Right atrium auricular region (tissue), 2 donors: ENCODE measurements around the gene TAS2R31. TPM values are rescaled to one million over a fixed set of nuclear protein-coding genes. Genes with fewer than 3 reads are reported as not detected.
"Not testable (repeated sequence)": the region's sequence is repeated elsewhere in the genome, so short reads cannot be mapped to it uniquely, and the experiment has no call there.

ENCODE experiments used
- DNase-seq: peaks from one replicate; pipeline ENCODE4 v3.0.0-alpha.2; 2019; ENCODE audit warnings: low spot score
- H3K27ac ChIP-seq, 2 donors: fragments of 200-600 bp; sonication (generic); 1 replicate in 1 of 2; 2 replicates in 1 of 2; pipeline ENCODE4 v1.5.1; 2016 to 2019
- H3K27me3 ChIP-seq, 2 donors: fragments of 200-600 bp; sonication (generic); one replicate each; pipeline versions ENCODE4 v1.5.1 to v1.6.0; 2017 to 2019
- H3K36me3 ChIP-seq: fragments of 200-600 bp; sonication (generic); one replicate; pipeline ENCODE4 v1.5.1; 2016
- H3K4me1 ChIP-seq, 2 donors: fragments of 200-600 bp; sonication (generic); one replicate each; pipeline versions ENCODE4 v1.5.1 to v1.6.0; 2017 to 2019
- H3K4me3 ChIP-seq, 2 donors: fragments of 200-600 bp; sonication (generic); 1 replicate in 1 of 2; 2 replicates in 1 of 2; pipeline ENCODE4 v1.5.1; 2017 to 2019; ENCODE audit warnings: mild to moderate bottlenecking in 1 of 2, moderate library complexity in 1 of 2
- H3K9me3 ChIP-seq, 2 donors: fragments of 200-600 bp; sonication (generic); one replicate each; pipeline ENCODE4 v1.5.1; 2019
- total RNA-seq, 2 donors: library from RNA; depleted of rRNA; stranded (reverse); fragments of >200 nt; gene quantifications; one replicate each; pipeline ENCODE4 v1.1.0, GENCODE V29; 2016
- TF ChIP-seq, protein P1 (sequence below), 2 donors: fragments of 200-600 bp; sonication (generic); IDR thresholded peaks; one replicate each; pipeline ENCODE4 v1.5.1; 2019; ENCODE audit warnings: antibody characterized with exemption in 2 of 2

Gene TAS2R31
- total RNA-seq, 2 donors from 2014 or later, result 0.59 TPM; not detected in 1

DNA sequence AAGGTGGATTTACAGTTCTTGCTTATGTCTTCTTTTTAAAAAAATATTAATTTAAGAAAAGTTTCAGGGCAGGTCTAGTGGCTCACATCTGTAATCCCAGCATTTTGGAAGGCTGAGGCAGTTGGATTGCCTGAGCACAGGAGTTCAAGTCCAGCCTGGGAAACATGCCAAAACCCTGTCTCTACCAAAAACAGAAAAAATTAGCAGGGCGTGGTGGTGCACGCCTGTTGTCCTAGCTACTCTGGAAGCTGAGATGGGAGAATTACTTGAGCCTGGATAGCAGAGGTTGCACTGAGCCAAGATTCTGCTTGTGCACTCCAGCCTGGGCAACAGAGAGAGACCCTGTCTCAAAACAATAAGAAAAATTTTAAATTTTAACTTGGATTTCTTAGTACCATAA, 36.3 kb upstream of the TAS2R31 start:
- H3K4me1 ChIP-seq, result peaks cover 0 to 13% of the 10 kb centered on the region in 2 donors
- no peak for DNase-seq
- H3K27me3 ChIP-seq, result no peaks in the 10 kb centered on the region
- no peaks in the 10 kb centered on the region for H3K36me3 ChIP-seq
- no peaks in the 10 kb centered on the region for H3K9me3 ChIP-seq
- H3K27ac ChIP-seq, result no peak overlapping the region
- no peak overlapping the region for H3K4me3 ChIP-seq
- TF ChIP-seq, protein P1, sequence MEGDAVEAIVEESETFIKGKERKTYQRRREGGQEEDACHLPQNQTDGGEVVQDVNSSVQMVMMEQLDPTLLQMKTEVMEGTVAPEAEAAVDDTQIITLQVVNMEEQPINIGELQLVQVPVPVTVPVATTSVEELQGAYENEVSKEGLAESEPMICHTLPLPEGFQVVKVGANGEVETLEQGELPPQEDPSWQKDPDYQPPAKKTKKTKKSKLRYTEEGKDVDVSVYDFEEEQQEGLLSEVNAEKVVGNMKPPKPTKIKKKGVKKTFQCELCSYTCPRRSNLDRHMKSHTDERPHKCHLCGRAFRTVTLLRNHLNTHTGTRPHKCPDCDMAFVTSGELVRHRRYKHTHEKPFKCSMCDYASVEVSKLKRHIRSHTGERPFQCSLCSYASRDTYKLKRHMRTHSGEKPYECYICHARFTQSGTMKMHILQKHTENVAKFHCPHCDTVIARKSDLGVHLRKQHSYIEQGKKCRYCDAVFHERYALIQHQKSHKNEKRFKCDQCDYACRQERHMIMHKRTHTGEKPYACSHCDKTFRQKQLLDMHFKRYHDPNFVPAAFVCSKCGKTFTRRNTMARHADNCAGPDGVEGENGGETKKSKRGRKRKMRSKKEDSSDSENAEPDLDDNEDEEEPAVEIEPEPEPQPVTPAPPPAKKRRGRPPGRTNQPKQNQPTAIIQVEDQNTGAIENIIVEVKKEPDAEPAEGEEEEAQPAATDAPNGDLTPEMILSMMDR (IDR thresholded peaks at IDR 0.05), result no peak

GRCh38 chr12:11062194-11062593, 31.0 kb upstream of the TAS2R31 start, which contains the start of gene TAS2R46:
Gene TAS2R46, minus strand, starts transcription at chr12:11062294. Its CDS starts 0 bp downstream, at chr12:11062294.
- H3K9me3 ChIP-seq, H3K4me1 ChIP-seq, H3K27me3 ChIP-seq, H3K27ac ChIP-seq, H3K36me3 ChIP-seq, H3K4me3 ChIP-seq, DNase-seq: not testable (repeated sequence)

DNA sequence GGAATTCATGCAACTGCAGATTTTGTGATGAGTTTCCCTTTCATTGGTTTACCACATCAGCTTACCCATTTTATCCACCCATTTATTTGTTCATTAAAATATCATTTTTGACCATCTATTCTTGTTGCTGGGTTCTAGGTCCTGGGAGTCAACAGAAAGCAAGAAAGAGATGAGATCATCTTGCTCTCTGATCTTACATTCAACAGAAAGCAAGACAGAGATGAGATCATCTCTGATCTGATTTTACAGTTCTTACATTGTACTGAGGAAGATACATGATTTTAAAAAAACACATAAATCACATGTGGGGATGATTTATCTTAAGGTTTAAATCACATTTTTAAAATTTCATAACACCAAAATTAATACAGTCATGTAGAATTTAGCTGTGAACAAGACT, 28.6 kb upstream of the TAS2R31 start:
- DNase-seq, result no peak
- no peak overlapping the region for H3K27ac ChIP-seq
- H3K9me3 ChIP-seq, result no peaks in the 10 kb centered on the region
- H3K4me3 ChIP-seq, result no peak overlapping the region
- TF ChIP-seq, protein P1 (IDR thresholded peaks at IDR 0.05), result no peak
- no peaks in the 10 kb centered on the region for H3K36me3 ChIP-seq
- H3K27me3 ChIP-seq, result no peaks in the 10 kb centered on the region
- no peaks in the 10 kb centered on the region for H3K4me1 ChIP-seq

DNA sequence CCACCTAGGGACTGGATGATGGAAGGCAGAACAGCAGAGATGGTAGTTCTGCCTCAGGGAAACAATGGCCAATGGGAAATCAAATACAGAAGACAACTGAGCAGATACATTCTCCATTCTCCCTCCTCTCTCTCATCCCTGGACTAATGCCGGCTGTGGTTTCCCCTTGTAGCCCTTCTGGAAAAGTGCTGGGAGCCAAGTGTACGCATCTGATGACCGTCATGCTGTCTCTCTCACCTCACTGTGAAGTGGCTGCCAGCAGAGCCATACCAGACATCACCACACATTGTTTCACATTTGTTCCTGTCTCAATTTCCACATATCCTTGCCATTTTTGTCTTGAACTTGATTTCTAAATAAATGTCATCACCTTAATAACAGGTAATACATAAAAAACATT, 27.8 kb upstream of the TAS2R31 start:
- H3K27me3 ChIP-seq, result no peaks in the 10 kb centered on the region
- DNase-seq, result no peak
- no peaks in the 10 kb centered on the region for H3K9me3 ChIP-seq
- H3K36me3 ChIP-seq, result no peaks in the 10 kb centered on the region
- no peak overlapping the region for H3K27ac ChIP-seq
- H3K4me1 ChIP-seq, result no peaks in the 10 kb centered on the region
- H3K4me3 ChIP-seq, result no peak overlapping the region
- TF ChIP-seq, protein P1 (IDR thresholded peaks at IDR 0.05), result no peak

GRCh38 chr12:11055306-11055705, 24.1 kb upstream of the TAS2R31 start:
- H3K9me3 ChIP-seq, result no peaks in the 10 kb centered on the region

GRCh38 chr12:11049806-11050531, 18.8 kb upstream of the TAS2R31 start:
- H3K27me3 ChIP-seq, H3K27ac ChIP-seq, H3K4me1 ChIP-seq, H3K36me3 ChIP-seq, H3K9me3 ChIP-seq, DNase-seq, H3K4me3 ChIP-seq: not testable (repeated sequence)

More at GRCh38 chr12:11055306-11055705, 24.1 kb upstream of the TAS2R31 start:
- TF ChIP-seq, protein P1 (IDR thresholded peaks at IDR 0.05), result no peak
- Histone ChIP-seq H3K36me3 (no peaks in the 10 kb centered on the region), H3K27ac (no peak overlapping the region), H3K27me3 (no peaks in the 10 kb centered on the region), H3K4me3 (no peak overlapping the region), H3K4me1 (no peaks in the 10 kb centered on the region)
- DNase-seq, result no peak

DNA sequence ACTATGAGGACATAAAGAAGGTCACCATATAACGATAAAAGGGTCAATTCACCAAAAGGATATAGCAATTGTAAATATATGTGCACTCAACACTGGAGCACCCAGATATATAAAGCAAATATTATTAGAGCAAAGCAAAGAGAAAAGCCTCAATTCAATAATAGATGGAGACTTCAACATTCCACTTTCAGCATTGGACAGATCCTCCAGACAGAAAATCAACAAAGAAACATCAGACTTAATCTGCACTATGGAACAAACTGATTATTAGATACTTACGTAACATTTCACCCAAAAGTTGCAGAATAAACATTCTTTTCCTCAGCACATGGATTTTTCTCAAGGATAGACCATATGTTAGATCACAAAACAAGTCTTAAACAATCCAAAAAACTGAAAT, 10.2 kb upstream of the TAS2R31 start:
- H3K4me1 ChIP-seq, H3K9me3 ChIP-seq, DNase-seq, H3K4me3 ChIP-seq, H3K27me3 ChIP-seq, H3K27ac ChIP-seq, H3K36me3 ChIP-seq: not testable (repeated sequence)
